HG03097 (cell line): ENCODE results near the gene TTC39C.
"Not testable (repeated sequence)": the region's sequence is repeated elsewhere in the genome, so short reads cannot be mapped to it uniquely, and the experiment has no call there.

Source experiments
- ATAC-seq: cut with Tn5 transposase; IDR thresholded peaks from one replicate; pipeline ENCODE4 v1.9.1; 2021; ENCODE audit not compliant: unreplicated experiment, low FRiP score

The TTC39C gene

DNA sequence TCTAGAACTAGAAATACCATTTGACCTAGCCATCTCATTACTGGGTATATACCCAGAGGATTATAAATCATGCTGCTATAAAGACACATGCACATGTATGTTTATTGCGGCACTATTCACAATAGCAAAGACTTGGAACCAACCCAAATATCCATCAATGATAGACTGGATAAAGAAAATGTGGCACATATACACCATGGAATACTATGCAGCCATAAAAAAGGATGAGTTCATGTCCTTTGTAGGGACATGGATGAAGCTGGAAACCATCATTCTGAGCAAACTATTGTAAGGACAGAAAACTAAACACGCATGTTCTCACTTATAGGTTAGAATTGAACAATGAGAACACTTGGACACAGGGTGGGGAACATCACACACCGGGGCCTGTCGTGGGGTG is 60.2 kb downstream of the TTC39C start:
- ATAC-seq: not testable (repeated sequence)

DNA sequence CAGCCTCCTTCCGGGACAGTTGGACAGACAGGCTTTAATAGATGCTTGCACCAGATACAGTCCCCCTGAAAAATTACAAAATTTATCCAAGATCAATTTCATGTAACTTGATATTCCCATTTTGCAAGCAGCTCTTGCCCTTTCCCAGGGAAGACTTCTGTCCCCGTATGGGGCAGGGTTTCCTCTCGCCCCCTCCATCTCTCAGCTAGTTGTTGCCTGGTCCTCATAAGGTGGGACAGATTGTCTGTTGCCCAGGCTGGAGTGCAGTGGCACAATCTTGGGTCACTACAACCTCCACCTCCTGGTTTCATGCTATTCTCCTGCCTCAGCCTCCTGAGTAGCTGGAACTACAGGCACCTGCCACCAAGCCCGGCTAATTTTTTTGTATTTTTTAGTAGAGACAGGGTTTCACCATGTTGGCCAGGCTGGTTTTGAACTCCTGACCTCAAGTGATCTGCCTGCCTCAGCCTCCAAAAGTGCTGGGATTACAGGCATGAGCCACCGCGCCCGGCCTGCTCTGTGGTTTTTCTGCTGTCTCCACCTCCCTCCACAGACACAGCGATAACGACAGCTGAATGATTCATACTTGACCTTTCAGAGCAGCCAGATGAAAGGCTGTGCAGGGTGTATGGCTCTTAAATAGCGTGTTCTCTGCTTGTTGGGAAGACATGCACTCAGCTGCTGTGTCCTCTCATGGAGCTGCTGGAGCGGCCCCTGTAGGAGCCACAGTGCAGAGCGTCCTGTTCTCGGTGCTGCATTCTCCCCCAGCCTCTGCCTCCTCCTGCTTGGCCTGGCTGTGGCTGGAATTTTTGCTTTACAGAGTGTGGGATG is 61.4 kb downstream of the TTC39C start:
- peak; percentile 61 for ATAC-seq

DNA sequence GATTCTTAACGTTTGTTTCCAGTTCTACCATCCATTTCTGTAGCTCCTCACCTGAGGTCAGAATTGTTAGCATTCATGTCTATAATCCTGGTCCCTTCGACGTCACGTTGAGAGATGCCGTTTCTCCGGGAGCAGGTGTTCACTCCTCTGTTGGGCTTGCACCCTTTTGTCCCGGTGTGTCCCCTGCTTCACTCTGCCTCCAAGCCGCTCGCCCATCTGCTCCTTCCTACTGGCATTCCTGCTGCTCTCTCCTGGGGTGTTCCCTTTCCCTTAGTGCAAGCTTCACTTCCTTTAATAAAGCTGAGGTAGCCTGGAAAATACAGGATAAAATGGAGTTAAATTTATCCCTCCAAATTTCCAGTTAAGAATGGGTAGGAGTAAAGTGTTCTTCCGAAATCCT is 62.4 kb downstream of the TTC39C start:
- ATAC-seq: no peak

- ATAC-seq: no peak
Measured at GRCh38 chr18:24078391-24078790, 63.8 kb downstream of the TTC39C start.

GRCh38 chr18:24080861-24081260 is 66.3 kb downstream of the TTC39C start:
- no peak for ATAC-seq

DNA sequence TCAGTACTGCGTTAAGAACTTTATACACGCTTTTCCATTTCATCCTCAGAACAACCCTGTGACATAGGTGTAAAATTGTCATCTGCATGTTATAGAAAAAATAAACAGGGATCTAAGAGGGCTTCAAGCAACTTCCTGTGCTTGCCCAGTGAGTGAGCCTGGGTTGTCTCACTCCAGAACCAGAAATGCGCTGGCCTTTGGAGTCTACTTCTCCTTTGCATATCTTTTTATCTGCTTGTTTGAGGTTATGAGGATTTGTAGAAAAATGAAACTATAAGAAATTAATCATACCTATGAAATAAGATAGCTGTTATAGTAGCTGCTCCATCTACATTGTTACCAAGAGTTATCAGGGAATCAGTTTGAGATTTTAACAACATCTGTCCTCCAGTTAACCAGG is 69.0 kb downstream of the TTC39C start:
- ATAC-seq: no peak

- ATAC-seq: no peak
Measured at GRCh38 chr18:24086082-24086481, 71.5 kb downstream of the TTC39C start.

- ATAC-seq: no peak
Measured at GRCh38 chr18:24089076-24089475, 74.5 kb downstream of the TTC39C start.

GRCh38 chr18:24089515-24090337 is 75.2 kb downstream of the TTC39C start:
- no peak for ATAC-seq

DNA sequence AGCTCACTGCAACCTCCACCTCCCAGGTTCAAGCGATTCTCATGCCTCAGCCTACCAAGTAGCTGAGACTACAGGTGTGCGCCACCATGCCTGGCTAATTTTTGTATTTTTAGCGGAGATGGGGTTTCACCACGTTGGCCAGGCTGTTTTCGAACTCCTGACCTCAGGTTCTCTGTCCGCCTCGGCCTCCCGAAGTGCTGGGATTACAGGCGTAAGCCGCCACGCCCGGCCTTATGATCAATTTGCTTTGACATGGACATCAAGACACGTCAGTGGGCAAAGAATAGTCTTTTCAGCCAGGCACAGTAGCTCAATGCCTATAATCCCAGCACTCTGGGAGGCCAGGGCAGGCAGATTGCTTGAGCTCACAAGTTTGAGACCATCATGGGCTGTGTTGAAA is 76.3 kb downstream of the TTC39C start:
- no peak for ATAC-seq

- ATAC-seq: no peak
Measured at GRCh38 chr18:24094561-24094960, 80.0 kb downstream of the TTC39C start.

DNA sequence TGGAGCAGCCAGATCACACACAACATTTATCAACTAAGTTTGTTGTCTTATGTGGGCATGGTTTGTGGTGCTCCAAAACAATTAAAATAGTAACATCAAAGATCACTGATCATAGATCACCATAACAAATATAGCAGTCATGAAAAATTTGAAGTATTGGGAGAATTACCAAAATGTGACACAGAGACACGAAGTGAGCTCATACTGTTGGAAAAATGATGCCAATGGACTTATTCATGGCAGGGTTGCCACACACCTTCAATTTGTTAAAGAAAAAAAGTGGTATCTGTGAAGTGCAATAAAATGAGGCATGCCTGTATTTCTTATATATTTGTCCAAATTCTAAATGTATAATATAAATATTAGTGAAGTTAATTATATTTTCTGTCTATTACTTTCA is 81.4 kb downstream of the TTC39C start:
- ATAC-seq: no peak

GRCh38 chr18:24103320-24104021 is 88.9 kb downstream of the TTC39C start:
- ATAC-seq: no peak

- ATAC-seq: no peak
Measured at GRCh38 chr18:24104486-24104885, 89.9 kb downstream of the TTC39C start.

GRCh38 chr18:24108641-24109040 is 94.1 kb downstream of the TTC39C start:
- no peak for ATAC-seq

- ATAC-seq: no peak
Measured at GRCh38 chr18:24111936-24112335, 97.4 kb downstream of the TTC39C start.

DNA sequence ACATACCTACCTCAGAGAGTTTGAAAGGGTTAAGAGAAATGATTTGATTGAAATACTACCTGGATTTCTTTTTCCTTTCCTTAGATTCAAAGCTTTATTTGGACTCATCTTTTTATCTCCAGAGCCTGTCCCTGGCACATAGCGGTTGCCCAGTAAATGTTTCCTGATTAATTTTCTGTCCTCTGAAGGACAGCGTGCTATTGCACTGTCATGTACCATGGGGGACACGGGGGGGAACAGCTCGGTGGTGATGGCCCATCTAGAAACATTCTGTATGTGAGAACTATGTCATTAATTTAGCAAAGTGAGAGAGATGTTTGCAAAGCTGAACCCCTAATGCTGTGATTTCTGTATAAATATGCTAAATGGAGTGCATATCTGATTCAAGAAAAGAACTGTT is 97.9 kb downstream of the TTC39C start:
- no peak for ATAC-seq

DNA sequence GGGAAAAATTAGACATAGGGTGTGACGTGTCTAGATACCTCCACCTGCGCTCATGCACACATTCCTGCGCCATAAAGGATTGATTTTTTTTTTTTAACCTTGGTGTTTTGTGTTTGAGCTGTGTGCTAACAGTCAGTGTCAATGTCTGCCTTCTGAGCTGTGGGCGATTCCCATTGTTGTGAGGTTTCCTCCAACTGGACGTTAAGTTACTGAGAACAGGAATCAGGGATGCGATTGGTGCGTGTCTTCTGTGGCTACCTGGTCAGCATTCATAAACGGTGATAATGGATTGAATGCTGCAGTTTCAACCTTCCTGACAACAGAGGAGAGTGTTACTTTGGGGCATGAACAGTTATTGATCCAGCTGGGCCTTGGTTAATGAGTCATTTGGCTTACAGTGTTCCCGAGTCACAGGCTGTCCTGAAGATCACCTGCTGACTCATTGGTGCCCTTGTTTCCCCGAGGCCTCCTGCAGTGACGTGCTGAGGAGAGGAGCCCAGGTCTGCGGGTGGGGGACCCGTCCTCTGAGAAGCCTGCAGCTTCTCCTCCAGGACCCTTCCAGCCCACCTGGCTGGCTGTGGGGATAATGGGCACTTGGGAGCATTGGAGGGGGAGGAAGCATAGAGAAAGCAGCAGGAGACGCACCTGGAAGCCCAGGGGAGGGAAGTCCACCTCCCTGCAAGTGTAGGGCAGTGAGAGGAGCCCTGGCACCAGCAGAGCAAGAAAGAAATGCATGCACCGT is 98.5 kb downstream of the TTC39C start:
- ATAC-seq: no peak

DNA sequence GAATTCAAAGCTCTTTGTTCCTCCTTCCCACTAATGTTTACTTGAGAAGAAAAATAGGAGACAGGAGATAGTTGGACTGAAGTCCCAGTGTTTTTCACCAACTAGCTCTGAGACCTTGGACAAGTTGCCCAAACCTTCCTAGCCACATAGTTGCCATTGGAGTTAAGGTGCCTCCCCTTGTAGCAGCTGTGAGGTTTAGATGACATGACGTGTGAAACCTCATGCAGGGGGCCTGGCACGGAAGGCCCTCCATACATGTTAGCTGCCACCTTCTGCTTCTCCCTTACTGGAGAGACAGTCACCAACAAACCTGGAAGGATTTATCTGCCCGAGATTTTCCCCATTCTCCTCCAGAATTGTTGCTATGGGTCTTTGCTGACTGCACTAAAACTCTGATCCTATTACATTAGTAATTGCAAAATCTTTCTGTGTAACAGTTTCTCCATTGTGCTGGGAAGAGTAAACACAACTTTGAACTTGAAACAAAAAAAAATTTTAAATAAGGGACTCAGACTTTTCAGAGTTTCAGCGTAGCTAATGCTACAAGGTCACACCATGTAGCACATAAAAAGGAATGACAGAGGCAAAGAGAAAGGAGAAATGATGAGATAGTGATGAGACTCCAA is 100.5 kb downstream of the TTC39C start:
- no peak for ATAC-seq

DNA sequence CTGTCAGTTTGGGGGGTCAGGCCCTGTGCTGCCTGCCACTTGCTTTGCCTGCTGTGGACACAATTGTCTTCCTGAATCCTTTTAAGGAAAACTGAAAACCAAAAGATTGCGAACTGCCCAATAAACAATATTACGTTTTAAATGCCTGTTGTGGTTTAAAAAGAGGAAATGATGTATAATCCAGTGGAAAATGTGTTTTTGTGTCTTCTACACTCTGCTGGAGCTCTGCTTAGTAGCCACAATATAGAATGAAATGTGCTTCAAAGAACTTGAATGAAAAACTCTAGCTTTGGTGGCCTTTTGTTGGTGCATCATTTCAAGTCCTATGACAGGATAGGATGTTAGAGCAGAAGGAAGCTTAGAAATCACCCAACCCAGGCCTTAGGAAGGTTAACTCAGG is 101.1 kb downstream of the TTC39C start:
- ATAC-seq: no peak
